GM10847 (cell line): Measurements from ENCODE around the gene GAL3ST2.

ENCODE experiments used
- POLR2A ChIP-seq: IDR thresholded peaks from 2 replicates; pipeline ENCODE4 v1.6.1; 2011; ENCODE audit not compliant: insufficient read length; ENCODE audit errors: extremely low read depth

GAL3ST2 gene

GRCh38 chr2:241797441-241798080 is 20.9 kb downstream of the GAL3ST2 start:
- no peak for TF ChIP-seq POLR2A

GRCh38 chr2:241798081-241798630 is 21.5 kb downstream of the GAL3ST2 start:
- TF ChIP-seq POLR2A: no peak

- no peak for TF ChIP-seq POLR2A
These were observed 22.3 kb downstream of the GAL3ST2 start for GRCh38 chr2:241798631-241799521.

GRCh38 chr2:241799522-241800197 is 23.0 kb downstream of the GAL3ST2 start:
- no peak for TF ChIP-seq POLR2A

- no peak for TF ChIP-seq POLR2A
These were observed 25.2 kb downstream of the GAL3ST2 start for GRCh38 chr2:241801611-241802420.

GRCh38 chr2:241802421-241803318 is 26.0 kb downstream of the GAL3ST2 start:
- no peak for TF ChIP-seq POLR2A

- TF ChIP-seq POLR2A: no peak
These were observed 27.0 kb downstream of the GAL3ST2 start for GRCh38 chr2:241803387-241804325.

GRCh38 chr2:241804326-241805229 is 28.0 kb downstream of the GAL3ST2 start:
- TF ChIP-seq POLR2A: no peak

GRCh38 chr2:241808051-241808720 is 31.6 kb downstream of the GAL3ST2 start:
- no peak for TF ChIP-seq POLR2A

- TF ChIP-seq POLR2A: no peak
These were observed 32.2 kb downstream of the GAL3ST2 start, which contains the start of gene NEU4 for GRCh38 chr2:241808721-241809382. Gene NEU4 (plus strand): TSS chr2:241809193. CDS start chr2:241814485, 5,292 bp downstream.
